GM18868 (cell line): Measurements from ENCODE around the gene CCDC6.
"Not testable (repeated sequence)": the region's sequence is repeated elsewhere in the genome, so short reads cannot be mapped to it uniquely, and the experiment has no call there.

Experiments used
- ATAC-seq: cut with Tn5 transposase; IDR thresholded peaks from one replicate; pipeline ENCODE4 v1.9.1; 2021; ENCODE audit warnings: mild to moderate bottlenecking, moderate library complexity; ENCODE audit not compliant: unreplicated experiment

CCDC6 gene

DNA sequence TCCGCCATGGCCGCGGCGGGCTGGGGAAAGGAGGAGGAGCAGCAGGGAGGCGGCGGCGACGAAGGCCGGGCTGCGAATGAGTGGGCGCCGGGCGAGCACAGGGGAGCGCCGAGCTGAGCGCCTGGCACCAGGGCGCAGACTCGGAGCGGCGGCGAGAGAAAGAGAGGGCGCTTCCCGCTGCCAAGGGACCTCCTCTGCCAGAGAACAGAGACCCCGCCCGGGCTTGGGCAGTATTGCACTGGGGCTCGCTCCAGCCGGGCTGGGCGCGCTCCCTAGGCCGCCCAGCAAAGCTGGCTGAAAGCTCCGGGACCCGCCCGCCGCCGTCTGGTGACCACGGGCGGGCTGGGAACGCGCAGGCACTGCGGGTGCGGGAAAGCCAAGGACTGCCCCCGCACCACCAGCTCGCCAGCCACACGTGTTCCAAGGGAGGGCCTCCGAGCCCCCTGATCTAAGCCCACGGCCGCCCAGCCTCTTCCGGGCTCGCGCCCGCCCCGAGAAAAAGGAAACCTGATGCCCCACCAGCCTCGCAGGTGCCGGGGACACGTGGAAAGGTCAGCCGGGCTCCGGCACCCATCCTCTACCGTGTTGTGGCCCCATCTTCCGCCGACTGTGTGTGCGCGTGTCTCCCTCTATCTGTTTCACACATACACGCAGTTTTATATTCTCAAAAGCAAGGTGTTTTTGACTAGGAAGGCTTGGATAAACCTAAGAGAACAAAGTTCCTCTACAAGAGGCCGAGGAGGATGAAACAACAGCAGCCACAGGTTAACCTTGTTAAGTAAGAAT is at the start of gene CCDC6:
TSS of gene CCDC6 (minus strand) at position 140 of the 786 bp plus-strand sequence. CDS start at position 8, 132 bp downstream.
- ATAC-seq: peak; percentile 75

DNA sequence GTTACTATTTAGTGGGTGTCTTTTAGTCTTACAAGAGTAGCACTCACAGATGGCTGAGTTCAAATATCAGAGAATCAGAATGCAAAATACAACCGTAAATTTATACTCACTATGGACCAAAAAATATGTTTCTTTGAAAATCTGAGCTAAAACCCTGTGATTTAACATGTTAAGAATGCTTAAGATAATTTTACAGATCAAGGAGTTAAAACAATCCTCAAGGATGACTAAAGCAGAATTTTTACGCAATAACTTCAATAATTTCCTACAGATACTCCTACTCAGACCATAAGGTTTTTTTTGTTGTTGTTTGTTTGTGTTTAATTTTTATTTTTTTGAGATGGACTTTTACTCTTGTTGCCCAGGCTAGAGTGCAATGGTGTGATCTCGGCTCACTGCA is 47.9 kb upstream of the CCDC6 start:
- ATAC-seq: no peak

DNA sequence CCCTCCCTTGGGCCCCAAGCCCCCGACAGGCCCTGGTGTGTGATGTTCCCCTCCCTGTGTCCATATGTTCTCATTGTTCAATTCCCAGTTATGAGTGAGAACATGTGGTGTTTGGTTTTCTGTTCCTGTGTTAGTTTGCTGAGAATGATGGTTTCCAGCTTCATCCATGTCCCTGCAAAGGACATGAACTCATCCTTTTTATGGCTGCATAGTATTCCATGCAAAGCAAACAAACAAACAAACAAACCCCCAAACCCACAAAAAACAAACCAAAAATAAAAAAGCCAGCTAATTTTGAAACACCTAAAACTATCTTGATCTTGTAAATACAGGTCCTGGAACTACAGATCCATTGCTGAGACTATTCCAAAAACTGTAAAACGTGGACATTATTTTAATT is 47.4 kb upstream of the CCDC6 start:
- not testable (repeated sequence) for ATAC-seq

DNA sequence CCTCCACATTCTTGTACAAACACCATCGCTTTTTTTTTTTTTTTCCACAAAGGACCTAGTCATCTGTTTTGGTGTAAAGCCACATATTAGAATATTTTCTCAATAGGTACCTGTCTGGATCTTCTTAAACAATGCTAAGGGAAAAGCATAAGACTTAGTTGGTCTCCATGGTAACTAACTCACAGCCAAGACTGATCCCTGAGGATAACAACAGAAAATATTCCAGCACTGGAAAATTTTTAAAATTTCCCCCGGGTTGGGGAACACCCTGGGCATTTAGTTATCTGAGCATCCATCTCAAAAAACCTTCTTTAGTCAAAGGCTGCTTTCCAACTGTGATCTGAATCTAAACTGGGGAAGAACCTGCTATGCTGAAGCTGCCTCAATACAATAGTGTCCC is 43.7 kb upstream of the CCDC6 start:
- ATAC-seq: no peak

DNA sequence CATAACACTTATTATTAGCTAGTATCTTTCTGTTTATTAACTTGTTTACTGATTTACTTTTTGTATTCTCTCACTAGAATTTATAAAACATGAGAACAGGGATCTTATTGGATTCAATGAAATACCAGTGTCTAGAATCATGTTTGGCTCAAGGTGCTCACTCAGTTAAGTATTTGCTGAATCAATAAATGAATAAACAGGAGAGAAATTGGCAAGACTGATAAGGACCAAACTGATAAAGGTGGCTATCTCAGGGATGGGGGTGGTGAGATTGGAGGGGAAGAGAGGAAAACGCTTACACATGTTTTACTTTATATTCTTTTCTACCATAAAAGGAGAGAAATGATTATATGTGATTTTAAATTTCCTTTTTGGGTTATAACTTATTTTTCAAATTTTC is 43.3 kb upstream of the CCDC6 start:
- ATAC-seq: no peak

DNA sequence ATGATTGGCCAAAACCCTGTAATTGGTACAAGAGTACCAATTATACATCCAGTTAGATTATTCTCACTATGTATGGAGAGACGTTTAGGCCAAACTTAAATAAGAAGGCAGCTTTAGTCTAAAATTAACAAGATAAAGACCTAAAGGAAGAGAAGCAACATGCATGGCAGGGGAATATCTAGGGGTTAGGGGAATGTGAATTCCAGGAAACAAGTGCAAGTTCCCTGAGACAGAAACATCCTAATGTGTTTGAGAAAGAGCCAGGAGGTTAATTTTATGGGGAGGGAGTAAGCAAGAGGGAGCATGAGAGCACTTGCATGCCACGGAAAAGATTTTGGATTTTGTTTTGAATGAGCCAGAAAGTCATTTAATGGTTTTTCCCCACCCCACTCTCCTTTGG is 39.6 kb upstream of the CCDC6 start:
- ATAC-seq: no peak

DNA sequence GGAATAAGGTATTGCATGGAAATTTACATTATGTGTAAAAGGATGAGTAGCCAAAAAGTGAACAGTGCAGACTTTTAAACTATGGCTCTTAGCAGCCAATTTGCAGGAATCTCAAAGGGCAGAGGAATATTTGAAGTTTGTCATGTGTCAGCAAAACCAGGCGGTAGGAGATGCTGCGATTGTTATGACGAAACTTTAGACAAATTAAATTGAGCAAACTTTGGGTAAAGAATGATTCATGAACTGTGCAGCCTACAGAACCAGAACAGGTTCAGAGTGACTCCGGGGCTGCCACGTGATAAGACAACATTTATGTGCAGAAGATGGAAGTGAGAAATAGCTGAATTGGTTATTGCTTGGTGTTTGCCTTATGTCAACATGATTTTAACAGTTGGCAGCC is 39.2 kb upstream of the CCDC6 start:
- ATAC-seq: no peak

DNA sequence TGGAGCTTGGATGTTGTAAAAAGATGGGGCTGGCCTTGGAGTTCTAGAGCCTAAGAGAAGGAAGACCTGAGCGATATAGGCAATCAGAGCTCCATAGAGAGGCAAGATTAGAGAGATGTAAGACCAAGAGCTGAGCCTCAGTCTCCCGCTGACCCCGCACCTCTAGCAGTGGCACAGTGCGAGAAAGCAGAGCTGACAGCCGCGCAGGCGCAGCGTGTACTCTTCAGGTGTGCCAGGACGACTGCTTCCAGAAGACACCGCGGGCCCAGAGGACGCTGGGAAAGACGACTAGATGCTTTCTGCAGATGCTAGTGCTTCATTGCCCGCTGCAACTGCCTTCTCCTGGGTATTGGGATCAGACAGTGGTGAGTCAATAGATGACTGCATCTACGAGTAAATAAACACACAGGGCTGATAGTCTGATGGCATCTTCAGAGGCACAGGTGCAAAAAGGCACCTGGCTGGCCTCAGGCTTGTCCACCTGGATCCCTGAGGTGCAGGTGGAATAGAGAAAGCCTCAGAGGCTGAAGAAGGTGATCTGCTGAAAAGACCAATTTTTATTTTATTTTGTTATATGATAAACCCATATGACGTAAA is 38.1 kb upstream of the CCDC6 start:
- ATAC-seq: no peak

DNA sequence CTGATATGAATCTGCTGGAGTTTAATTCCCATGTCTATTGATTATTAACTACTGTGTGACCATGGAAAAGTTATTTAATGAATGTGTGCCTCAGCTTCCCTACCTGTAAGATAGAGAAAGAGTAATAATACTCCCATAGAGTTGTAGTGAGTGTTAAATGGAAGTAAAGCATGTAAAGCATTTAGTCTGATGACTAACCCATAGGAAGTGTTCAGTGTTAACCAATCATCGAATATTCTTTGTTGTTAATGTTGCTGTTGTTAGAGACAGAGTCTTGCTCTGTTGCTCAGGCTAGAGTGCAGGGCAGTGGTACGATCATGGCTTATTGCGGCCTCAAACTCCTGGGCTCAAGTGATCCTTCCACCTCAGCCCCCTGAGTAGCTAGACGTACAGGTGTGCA is 36.2 kb upstream of the CCDC6 start:
- ATAC-seq: no peak

DNA sequence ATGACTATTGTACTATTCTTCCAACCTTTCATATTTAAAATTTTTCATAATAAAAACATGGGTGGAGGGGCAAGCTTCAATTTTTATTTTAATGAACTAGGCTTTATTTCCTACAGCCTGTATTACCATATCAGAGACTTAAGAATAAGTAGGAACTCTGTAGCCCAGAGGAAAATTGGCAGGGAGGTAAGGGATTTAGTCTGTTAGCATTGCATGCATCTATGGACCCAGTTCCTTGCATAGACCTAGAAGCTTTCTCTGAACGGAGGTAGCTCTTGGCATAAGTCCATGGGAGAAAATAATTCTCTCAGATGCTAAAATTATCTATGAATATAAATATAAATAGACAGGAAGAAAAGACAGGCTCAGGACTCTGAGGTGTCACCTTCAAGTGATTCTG is 31.4 kb upstream of the CCDC6 start:
- no peak for ATAC-seq

DNA sequence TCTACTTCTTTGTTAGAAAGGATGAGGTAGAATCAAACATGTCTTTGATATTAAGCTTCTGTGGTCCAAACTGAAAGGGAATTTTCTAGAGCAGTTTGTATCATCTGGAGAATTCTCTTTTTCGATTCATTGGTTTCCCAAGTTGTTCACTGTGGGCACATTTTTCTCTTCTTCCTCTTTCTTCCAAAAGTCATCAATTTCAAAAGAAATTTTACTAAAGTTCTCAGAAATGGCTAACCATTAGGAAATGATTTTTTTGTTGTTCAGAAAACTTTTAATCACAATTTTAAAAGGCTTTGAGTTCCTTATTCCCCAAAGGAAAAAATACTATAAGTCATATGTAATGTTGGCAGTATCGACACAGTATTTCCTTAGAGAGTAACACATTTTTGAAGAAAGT is 28.3 kb upstream of the CCDC6 start:
- ATAC-seq: no peak

DNA sequence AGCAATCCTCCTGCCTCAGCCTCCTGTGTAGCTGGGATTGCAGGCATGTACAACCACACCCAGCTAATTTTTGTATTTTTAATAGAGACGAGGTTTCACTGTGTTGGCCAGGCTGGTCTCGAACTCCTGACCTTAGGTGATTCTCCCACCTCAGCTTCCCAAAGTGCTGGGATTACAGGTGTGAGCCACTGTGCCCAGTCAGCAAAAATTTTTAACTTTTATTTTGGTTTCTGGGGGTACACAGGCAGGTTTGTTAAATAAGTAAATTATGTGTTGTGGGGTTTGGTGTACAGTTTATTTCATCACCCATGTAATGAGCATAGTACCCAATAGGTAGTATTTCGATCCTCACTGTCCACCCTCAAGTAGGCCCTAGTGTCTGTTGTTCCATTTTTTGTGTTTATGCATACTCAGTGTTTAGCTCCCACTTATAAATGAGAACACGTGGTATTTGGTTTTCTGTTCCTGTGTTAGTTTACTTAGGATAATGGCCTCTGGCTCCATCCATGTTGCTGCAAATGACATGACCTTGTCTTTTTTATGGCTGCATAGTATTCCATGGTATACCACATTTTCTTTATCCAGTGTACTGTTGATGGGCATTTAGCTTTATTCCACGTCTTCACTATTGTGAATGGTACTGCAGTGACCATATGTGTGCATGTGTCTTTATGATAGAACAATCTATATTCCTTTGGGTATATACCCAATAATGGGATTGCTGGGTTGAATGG is 24.6 kb upstream of the CCDC6 start:
- ATAC-seq: not testable (repeated sequence)

DNA sequence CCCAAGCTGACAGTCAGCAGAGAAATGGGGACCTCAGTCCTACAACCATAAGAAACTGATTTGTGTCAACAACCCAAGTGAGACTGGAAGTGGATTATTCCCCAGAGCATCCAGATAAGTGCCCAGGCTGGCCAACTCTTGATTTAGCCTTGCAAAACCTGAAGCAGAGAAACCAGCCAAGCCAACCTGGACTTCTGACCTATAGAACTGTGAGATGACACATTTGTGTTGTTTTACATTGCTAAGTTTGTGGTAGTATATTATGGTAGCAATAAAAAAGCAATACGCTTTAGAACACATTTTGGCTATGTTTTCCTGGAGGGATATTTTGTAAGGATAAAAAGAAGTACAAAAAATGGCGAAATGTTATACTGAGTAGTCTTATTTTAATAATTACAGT is 19.7 kb upstream of the CCDC6 start:
- ATAC-seq: no peak

DNA sequence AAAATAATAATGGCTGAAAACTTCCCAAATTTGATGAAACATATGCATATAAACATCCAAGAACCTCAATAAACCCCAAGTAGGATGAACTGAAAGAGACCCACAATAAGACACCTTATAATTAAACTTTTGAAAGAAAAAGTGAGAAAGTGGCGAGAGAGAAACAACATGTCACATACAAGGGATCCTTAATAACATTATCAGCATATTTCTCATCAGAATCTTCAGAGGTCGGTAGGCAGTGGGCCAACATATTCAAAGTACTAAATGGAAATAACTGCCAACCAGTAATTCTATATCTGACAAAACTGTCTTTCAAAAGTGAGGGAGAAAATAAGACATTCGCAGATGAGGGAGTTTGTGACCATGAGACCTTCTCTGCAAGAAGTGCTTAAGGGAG is 16.6 kb upstream of the CCDC6 start:
- ATAC-seq: no peak

DNA sequence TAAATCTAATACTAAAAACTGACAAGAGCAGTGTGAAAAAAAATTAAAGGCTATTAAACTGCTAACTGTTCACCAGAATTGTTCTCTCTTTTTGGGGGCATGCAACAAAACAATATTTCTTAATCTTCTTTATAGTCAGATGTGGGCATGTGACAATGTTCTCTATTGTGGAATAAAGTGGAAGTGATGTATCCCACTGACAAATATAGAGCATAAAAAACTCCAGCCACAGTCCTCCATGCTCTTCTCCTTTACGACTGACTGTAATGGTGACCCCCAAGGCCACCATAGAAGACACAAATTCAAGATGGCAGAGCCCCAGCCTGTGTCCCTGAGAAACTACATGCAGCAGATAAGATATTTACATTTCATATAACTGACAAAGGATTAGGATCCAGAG is 11.6 kb upstream of the CCDC6 start:
- no peak for ATAC-seq

DNA sequence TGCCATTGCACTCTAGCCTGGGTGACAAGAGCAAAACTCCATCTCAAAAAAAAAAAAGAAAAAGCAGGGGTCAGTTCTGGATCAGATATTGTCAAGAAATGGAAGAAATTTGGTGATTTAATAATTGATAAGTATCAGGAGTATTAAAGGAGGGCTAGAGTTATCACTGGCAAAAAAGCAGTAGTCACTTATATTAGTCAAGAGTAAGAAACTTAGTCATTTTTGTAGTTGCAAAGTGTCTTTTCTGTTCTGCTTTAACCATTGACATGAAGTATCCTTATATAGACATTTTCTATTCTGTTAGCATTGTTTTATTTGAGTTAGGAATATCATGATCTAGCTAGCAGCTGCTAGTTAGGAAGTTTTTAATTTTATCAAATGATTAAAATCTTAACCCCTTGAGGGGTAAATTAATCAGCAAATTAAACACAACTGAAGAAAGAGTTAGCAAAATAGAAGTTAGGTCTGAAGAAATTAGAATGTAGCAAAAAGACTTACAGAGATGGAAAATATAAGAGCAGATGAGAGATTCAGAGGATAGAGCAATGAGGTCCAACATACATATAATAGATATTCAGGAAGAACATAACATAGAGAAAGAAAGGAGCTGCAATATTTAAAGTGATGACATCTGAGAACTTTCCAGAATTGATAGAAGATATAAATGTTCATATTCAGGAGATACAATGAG is 7.3 kb upstream of the CCDC6 start:
- no peak for ATAC-seq

DNA sequence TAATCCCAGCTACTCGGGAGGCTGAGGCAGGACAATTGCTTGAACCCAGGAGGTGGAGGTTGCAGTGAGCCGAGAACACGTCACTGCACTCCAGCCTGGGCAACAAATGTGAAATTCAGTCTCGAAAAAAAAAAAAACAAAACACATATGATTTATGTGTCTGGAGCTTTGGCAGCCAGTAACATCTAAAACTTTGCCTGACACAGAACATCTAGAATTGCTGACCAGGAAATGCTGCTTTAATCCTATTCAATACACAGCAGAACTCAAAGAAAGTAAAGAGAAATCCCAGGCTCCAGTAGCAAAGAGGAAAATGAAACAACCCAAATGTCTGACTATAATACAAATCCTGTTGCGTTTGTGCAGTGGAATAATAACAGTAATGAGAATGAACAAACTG is 4.5 kb upstream of the CCDC6 start:
- no peak for ATAC-seq

DNA sequence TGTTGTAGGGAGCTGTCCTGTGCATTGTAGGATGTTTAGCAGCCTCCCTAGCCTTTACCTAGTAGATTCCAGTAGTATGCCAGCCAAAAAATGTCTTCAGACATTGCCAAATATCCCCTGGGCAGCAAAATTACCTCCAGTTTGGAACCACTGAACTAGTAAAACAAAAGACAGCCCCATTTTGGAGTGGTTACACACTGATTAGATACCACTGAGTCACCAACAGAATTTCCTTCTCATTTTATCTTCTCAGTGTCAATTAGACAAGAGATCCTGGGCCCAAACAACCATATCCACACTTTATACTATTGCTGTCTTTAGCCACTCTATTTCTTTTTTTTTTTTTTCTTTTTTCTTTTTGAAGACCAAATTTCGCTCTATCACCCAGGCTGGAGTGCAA is 3.5 kb upstream of the CCDC6 start:
- no peak for ATAC-seq

DNA sequence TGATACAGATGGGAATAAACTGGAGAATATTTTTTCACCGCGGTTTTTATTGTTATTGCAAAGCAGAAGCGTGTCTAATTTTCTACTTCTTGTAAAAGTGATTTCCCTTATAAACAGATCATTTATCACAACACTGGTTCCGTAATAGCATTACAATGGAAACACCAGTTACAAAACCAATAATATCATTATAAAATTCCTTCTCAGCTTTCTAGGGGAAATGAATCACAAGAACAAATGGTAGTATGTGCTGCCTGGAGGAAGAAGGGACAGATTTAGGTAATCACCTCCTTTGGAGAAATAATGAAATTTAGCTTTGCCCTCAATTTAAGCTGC is 2.4 kb upstream of the CCDC6 start:
- no peak for ATAC-seq

DNA sequence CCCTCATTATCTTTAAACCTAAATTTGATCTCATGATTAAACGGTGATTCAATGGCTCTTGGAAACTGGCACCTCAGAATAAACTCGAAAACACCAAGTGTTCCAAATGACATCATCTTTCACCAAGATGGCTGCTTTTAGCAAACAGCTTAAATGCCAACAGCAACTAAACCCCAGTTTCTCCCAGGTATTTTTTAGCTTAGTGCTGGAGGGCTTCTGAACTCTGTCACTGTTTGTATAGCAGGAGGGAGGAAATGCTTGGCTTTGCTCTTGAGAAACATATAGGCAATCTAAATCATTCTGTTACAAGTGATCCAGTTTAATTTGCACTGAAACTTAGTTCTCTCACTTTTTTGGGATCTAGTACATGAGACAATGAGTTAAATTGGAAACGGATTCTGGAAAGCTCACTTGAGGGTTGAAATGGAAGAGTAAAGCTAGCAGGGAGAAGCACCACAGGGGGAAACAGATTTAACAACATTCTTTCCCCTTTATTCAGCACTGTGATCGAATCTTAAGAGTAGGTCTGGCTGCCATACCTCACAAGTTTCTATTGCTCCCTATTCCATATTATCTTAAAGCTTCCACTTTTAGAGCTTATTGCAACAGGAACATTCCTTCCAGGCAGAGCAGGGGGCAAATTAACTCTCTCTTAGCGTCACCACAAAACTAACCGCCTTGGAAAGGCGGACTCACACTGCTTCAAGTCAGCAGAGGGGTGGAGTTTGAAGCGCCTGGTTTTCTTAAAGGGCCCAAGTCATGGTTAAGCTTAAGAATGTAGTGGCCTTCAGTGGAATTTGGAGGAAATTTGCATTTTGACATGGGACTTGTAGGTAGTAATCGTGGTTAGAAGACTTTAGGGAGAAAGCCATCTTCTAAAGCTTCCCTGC is 1.8 kb upstream of the CCDC6 start:
- ATAC-seq: peak; percentile 25

DNA sequence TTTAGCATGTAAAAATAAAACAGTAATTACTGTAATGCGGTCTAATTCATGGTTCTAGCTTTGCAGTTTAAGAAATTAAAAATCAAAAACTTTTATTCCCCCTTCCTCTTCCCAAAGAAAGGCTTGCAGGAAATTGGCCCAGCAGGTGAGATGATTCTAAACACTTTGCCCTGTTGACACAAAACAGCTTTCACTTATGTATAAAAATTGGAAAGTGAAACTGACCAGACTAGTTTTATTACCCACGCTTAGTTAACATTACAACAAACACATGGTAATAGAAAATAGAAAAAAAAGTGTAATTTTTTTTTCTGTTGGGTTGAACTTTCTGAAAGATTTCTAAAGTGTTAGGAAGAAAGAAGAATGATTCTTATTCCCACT is 1.2 kb upstream of the CCDC6 start:
- no peak for ATAC-seq
